H1 (cell line): ENCODE data around the gene CDH1. TPM values are rescaled to one million over a fixed set of nuclear protein-coding genes. Genes with fewer than 3 reads are reported as not detected.

Experiments
- CTCF ChIA-PET: fragments of 300-600 bp; sonication (Branson Sonifier 250); formaldehyde crosslinking; loops from one replicate; lab custom pipeline; 2021; ENCODE audit not compliant: partially characterized antibody; lab: Charles Lee
- POLR2A ChIA-PET: fragments of 300-600 bp; sonication (Branson Sonifier 250); formaldehyde crosslinking; loops from one replicate; lab custom pipeline; 2021; ENCODE audit warnings: inconsistent platforms; ENCODE audit not compliant: partially characterized antibody; lab: Charles Lee
- DNase-seq, 2 experiments: peaks; one replicate each; pipeline versions ENCODE4 v3.0.0 to v3.0.0-alpha.2; 2010 to 2022; ENCODE audit warnings: low spot score in 2 of 2, low read depth in 1 of 2, mixed read lengths in 1 of 2
- FAIRE-seq: peaks from 2 replicates; lab custom pipeline; 2011; peaks lifted over from hg19 to GRCh38; lab: Jason Lieb, UNC
- H2AFZ ChIP-seq: 2 replicates; pipeline ENCODE4 v1.8.1; 2012; ENCODE audit warnings: low read length, inconsistent platforms
- H2AK5ac ChIP-seq: 2 replicates; pipeline ENCODE4 v1.6.1; 2013; ENCODE audit warnings: low read depth, low read length
- H2BK120ac ChIP-seq: replicated peaks from 2 replicates; pipeline ENCODE3; 2013; ENCODE audit warnings: low read depth, low read length, inconsistent platforms
- H2BK12ac ChIP-seq: 2 replicates; pipeline ENCODE4 v1.6.1; 2013; ENCODE audit warnings: low read depth, low read length
- H2BK15ac ChIP-seq: 2 replicates; pipeline ENCODE4 v1.6.1; 2013; ENCODE audit warnings: low read length
- H2BK20ac ChIP-seq: 2 replicates; pipeline ENCODE4 v1.6.1; 2013; ENCODE audit warnings: low read length
- H2BK5ac ChIP-seq: 2 replicates; pipeline ENCODE4 v1.6.1; 2013; ENCODE audit warnings: low read depth, low read length
- H3K14ac ChIP-seq: 2 replicates; pipeline ENCODE4 v1.6.1; 2013; ENCODE audit warnings: inconsistent platforms; ENCODE audit not compliant: insufficient read length
- H3K18ac ChIP-seq: 2 replicates; pipeline ENCODE4 v1.6.1; 2013; ENCODE audit warnings: low read length; ENCODE audit errors: extremely low read depth
- H3K23ac ChIP-seq: 2 replicates; pipeline ENCODE4 v1.6.1; 2013; ENCODE audit warnings: inconsistent platforms; ENCODE audit not compliant: insufficient read length
- H3K23me2 ChIP-seq: 2 replicates; pipeline ENCODE4 v1.6.1; 2013; ENCODE audit warnings: low read depth, low read length
- H3K27ac ChIP-seq: 2 replicates; pipeline ENCODE4 v1.6.1; 2011; ENCODE audit warnings: low read depth, low read length, inconsistent platforms
- H3K27me3 ChIP-seq, 4 experiments: replicated peaks in 1 of 4; 1 replicate in 1 of 4; 2 replicates in 3 of 4; pipeline versions ENCODE4 v1.6.1 to v1.8.1; 2011 to 2013; ENCODE audit warnings: low read length in 3 of 4, mild to moderate bottlenecking in 3 of 4, inconsistent platforms in 2 of 4, mixed read lengths in 2 of 4, moderate library complexity in 1 of 4; ENCODE audit not compliant: control insufficient read depth in 3 of 4, insufficient read depth in 3 of 4; ENCODE audit errors: extremely low read depth in 1 of 4
- H3K36me3 ChIP-seq, 4 experiments: 2 replicates each; pipeline versions ENCODE4 v1.6.1 to v1.8.1; 2011 to 2013; ENCODE audit warnings: mild to moderate bottlenecking in 4 of 4, low read length in 3 of 4, moderate library complexity in 2 of 4, control low read depth in 1 of 4, inconsistent platforms in 1 of 4; ENCODE audit not compliant: insufficient read depth in 4 of 4, control insufficient read depth in 2 of 4
- H3K4ac ChIP-seq: replicated peaks from 2 replicates; pipeline ENCODE3; 2013; ENCODE audit warnings: low read length, low read depth, mixed read lengths, inconsistent platforms; ENCODE audit not compliant: insufficient read length
- H3K4me1 ChIP-seq, 4 experiments: replicated peaks in 1 of 4; 1 replicate in 1 of 4; 2 replicates in 3 of 4; pipeline versions ENCODE4 v1.6.1 to v1.8.1; 2011 to 2013; ENCODE audit warnings: low read length in 3 of 4, inconsistent platforms in 2 of 4, mixed read lengths in 1 of 4; ENCODE audit not compliant: insufficient read depth in 4 of 4, control insufficient read depth in 3 of 4
- H3K4me2 ChIP-seq, 2 experiments: 2 replicates each; pipeline versions ENCODE4 v1.6.1 to v1.8.1; 2011 to 2013; ENCODE audit warnings: low read depth in 2 of 2, low read length in 2 of 2, control low read depth in 1 of 2, inconsistent platforms in 1 of 2, mild to moderate bottlenecking in 1 of 2; ENCODE audit not compliant: insufficient read depth in 1 of 2
- H3K4me3 ChIP-seq, 4 experiments: fragments of 200-600, 300-600 bp in 1 of 4; sonication (generic), shearing (Covaris generic), sonication (Bioruptor Twin) in 1 of 4; 2 replicates each; pipeline versions ENCODE4 v1.5.1 to v1.8.1; 2011 to 2016; ENCODE audit warnings: low read length in 4 of 4, low read depth in 3 of 4, control low read depth in 2 of 4, inconsistent platforms in 2 of 4, mild to moderate bottlenecking in 2 of 4, mixed read lengths in 1 of 4, moderate library complexity in 1 of 4; ENCODE audit not compliant: insufficient read depth in 2 of 4; ENCODE audit errors: extremely low read depth in 1 of 4
- H3K56ac ChIP-seq: replicated peaks from 2 replicates; pipeline ENCODE3; 2013; ENCODE audit warnings: low read depth, mild to moderate bottlenecking, mixed read lengths, low read length, inconsistent platforms; ENCODE audit not compliant: insufficient read length
- H3K79me1 ChIP-seq: 2 replicates; pipeline ENCODE4 v1.6.1; 2013; ENCODE audit warnings: low read depth, low read length, control low read depth
- H3K79me2 ChIP-seq, 2 experiments: 2 replicates each; pipeline versions ENCODE4 v1.6.1 to v1.8.1; 2012 to 2013; ENCODE audit warnings: low read length in 2 of 2, mild to moderate bottlenecking in 2 of 2, inconsistent platforms in 1 of 2; ENCODE audit not compliant: insufficient read depth in 2 of 2, control insufficient read depth in 1 of 2
- H3K9ac ChIP-seq, 4 experiments: replicated peaks in 1 of 4; 1 replicate in 1 of 4; 2 replicates in 3 of 4; pipeline versions ENCODE4 v1.6.1 to v1.8.1; 2011 to 2013; ENCODE audit warnings: low read depth in 3 of 4, low read length in 3 of 4, control low read depth in 2 of 4, mild to moderate bottlenecking in 2 of 4, moderate library complexity in 2 of 4, inconsistent platforms in 1 of 4; ENCODE audit errors: extremely low read depth in 1 of 4
- H3K9me3 ChIP-seq, 2 experiments: 2 replicates each; pipeline versions ENCODE4 v1.6.1 to v1.8.1; 2012 to 2013; ENCODE audit warnings: mild to moderate bottlenecking in 2 of 2, moderate library complexity in 2 of 2, control low read depth in 1 of 2, inconsistent platforms in 1 of 2, low read depth in 1 of 2, low read length in 1 of 2, mixed read lengths in 1 of 2; ENCODE audit not compliant: insufficient read depth in 2 of 2
- H4K20me1 ChIP-seq, 2 experiments: replicated peaks in 1 of 2; 2 replicates each; pipeline versions ENCODE3 to v1.8.1; 2011 to 2013; ENCODE audit warnings: inconsistent platforms in 2 of 2, low read length in 2 of 2, mild to moderate bottlenecking in 1 of 2; ENCODE audit not compliant: insufficient read depth in 2 of 2, control insufficient read depth in 1 of 2
- H4K5ac ChIP-seq: 2 replicates; pipeline ENCODE4 v1.6.1; 2013; ENCODE audit warnings: low read length, low read depth, mixed read lengths, inconsistent platforms; ENCODE audit not compliant: insufficient read length
- H4K8ac ChIP-seq: 2 replicates; pipeline ENCODE4 v1.8.0; 2013; ENCODE audit warnings: mild to moderate bottlenecking, moderate library complexity, low read length, inconsistent platforms; ENCODE audit not compliant: insufficient read depth; ENCODE audit errors: extremely low read depth
- H4K91ac ChIP-seq: replicated peaks from 2 replicates; pipeline ENCODE3; 2013; ENCODE audit warnings: low read length, mixed read lengths, inconsistent platforms; ENCODE audit not compliant: insufficient read length
- ASH2L ChIP-seq: fragments of 200-600, 300-600 bp; sonication (generic); IDR thresholded peaks from one replicate; pipeline ENCODE4 v1.7.1; 2017; ENCODE audit warnings: low read length
- BRCA1 ChIP-seq: IDR thresholded peaks from 2 replicates; pipeline ENCODE4 v1.6.1; 2012; ENCODE audit warnings: low read depth, low read length, improper control_type of control experiment
- EP300 ChIP-seq, 2 experiments: IDR thresholded peaks; 1 replicate in 1 of 2; 2 replicates in 1 of 2; pipeline ENCODE4 v1.6.1; 2011 to 2012; ENCODE audit warnings: low read depth in 2 of 2, low read length in 2 of 2, mild to moderate bottlenecking in 2 of 2, borderline replicate concordance in 1 of 2, inconsistent platforms in 1 of 2, moderate library complexity in 1 of 2
- EZH2 ChIP-seq: fragments of 200-600 bp; sonication (generic); IDR thresholded peaks from 2 replicates; pipeline ENCODE4 v1.7.1; 2012; ENCODE audit warnings: low read depth, mild to moderate bottlenecking, moderate library complexity, low read length, inconsistent platforms; ENCODE audit not compliant: severe bottlenecking
- HDAC2 ChIP-seq, 2 experiments: fragments of 300-600 bp in 1 of 2; sonication (generic) in 1 of 2; IDR thresholded peaks; 2 replicates each; pipeline ENCODE4 v1.6.1; 2011 to 2012; ENCODE audit warnings: low read depth in 2 of 2, low read length in 2 of 2, mild to moderate bottlenecking in 2 of 2, moderate library complexity in 2 of 2, borderline replicate concordance in 1 of 2, inconsistent platforms in 1 of 2
- JUN ChIP-seq: IDR thresholded peaks from 2 replicates; pipeline ENCODE4 v1.6.1; 2011; ENCODE audit warnings: low read depth, mild to moderate bottlenecking, improper control_type of control experiment, low read length
- NANOG ChIP-seq: IDR thresholded peaks from 2 replicates; pipeline ENCODE4 v1.6.1; 2011; ENCODE audit warnings: low read length, low read depth, mild to moderate bottlenecking, inconsistent platforms; ENCODE audit not compliant: insufficient read depth, poor library complexity, severe bottlenecking
- POLR2A ChIP-seq, 2 experiments: IDR thresholded peaks; 1 replicate in 1 of 2; 2 replicates in 1 of 2; pipeline ENCODE4 v1.6.1; 2011; ENCODE audit warnings: low read depth in 2 of 2, low read length in 2 of 2, mild to moderate bottlenecking in 2 of 2; ENCODE audit errors: control extremely low read depth in 1 of 2
- SIX5 ChIP-seq: IDR thresholded peaks from 2 replicates; pipeline ENCODE4 v1.6.1; 2011; ENCODE audit warnings: mild to moderate bottlenecking, low read depth, low read length
- TAF1 ChIP-seq: IDR thresholded peaks from 2 replicates; pipeline ENCODE4 v1.6.1; 2011; ENCODE audit warnings: mild to moderate bottlenecking, low read depth, low read length
- YY1 ChIP-seq: IDR thresholded peaks from 2 replicates; pipeline ENCODE4 v1.6.1; 2011; ENCODE audit warnings: low read depth, mild to moderate bottlenecking, low read length
- WGBS, 2 experiments: shearing (Covaris generic) in 1 of 2; methylation state at CpG; one replicate each; pipeline versions ENCODE4 v1.1.6 to v1.1.7; 2013 to 2015; ENCODE audit warnings: low lambda C conversion rate in 2 of 2, mixed read lengths in 2 of 2, inconsistent platforms in 1 of 2, low coverage in 1 of 2, missing lambda C conversion rate in 1 of 2; ENCODE audit not compliant: insufficient replicate concordance in 2 of 2, insufficient coverage in 1 of 2, insufficient read length in 1 of 2; ENCODE audit errors: extremely low coverage in 1 of 2, missing lambda C conversion rate in 1 of 2; 5-methylcytosine and 5-hydroxymethylcytosine counted together
- polyA plus RNA-seq, 7 experiments: library from polyadenylated mRNA; depleted of rRNA in 3 of 7; stranded (reverse) in 5 of 7; unstranded in 2 of 7; fragments of >200 nt in 5 of 7; fragments of 200-250 nt in 2 of 7; gene quantifications; 1 replicate in 5 of 7; 2 replicates in 1 of 7; 4 replicates in 1 of 7; pipeline versions ENCODE4 v1.2.1 to v1.2.3, GENCODE V29; 2011 to 2013; ENCODE audit warnings: missing spikeins in 2 of 7, mixed read lengths in 2 of 7
- total RNA-seq: library from RNA; stranded (reverse); fragmentation: NEBNext Ultra II Directional; extraction: Animal tissue kit (Norgen Biotek cat#: 25700); gene quantifications from 2 replicates; pipeline ENCODE4 v1.2.1, GENCODE V29; 2021

CDH1 gene
- total and polyA plus RNA-seq, 2 of the 8 experiments (the other 6 are each of a cell fraction or from before 2014, with no cell fraction given), result 133 to 265 TPM

GRCh38 chr16:68739964-68740627 lies 3.0 kb downstream of the CDH1 start:
- Histone ChIP-seq H2BK5ac (no peak overlapping the region), H3K18ac (no peak overlapping the region), H3K23ac (no peak overlapping the region), H3K9me3 (no peaks in the 10 kb centered on the region), H2BK12ac (no peak overlapping the region), H2AK5ac (no peak overlapping the region), H3K4me3 (no peak overlapping the region), H4K20me1 (peaks cover 3 to 9% of the 10 kb centered on the region in 2 experiments), H3K14ac (no peak overlapping the region), H2BK20ac (no peak overlapping the region), H3K79me2 (peaks cover 0 to 67% of the 10 kb centered on the region in 2 experiments; a peak in 2 of 4 replicates), H3K79me1 (peaks cover 7% of the 10 kb centered on the region; the same call in 1 of the 2 replicates), H3K27ac (no peak overlapping the region), H3K4ac (no peak overlapping the region), H4K8ac (no peak overlapping the region), H3K23me2 (peaks cover 8% of the 10 kb centered on the region; the same call in 1 of the 2 replicates), H2BK15ac (no peak overlapping the region), H3K27me3 (no peaks in the 10 kb centered on the region), H3K4me1 (peaks cover 6 to 22% (median 15%) of the 10 kb centered on the region in 4 experiments), H2AFZ (no peak overlapping the region), H4K91ac (no peak overlapping the region), H4K5ac (no peak overlapping the region), H3K56ac (no peak overlapping the region), H3K4me2 (no peak overlapping the region), H3K9ac (no peak overlapping the region), H3K36me3 (peaks cover 0 to 21% (median 0%) of the 10 kb centered on the region in 4 experiments; a peak in 4 of 8 replicates), H2BK120ac (no peak overlapping the region)
- ChIA-PET CTCF (interaction anchor here (0.6 to 1.3 kb wide), 3 partner anchors 17 to 61 kb away, joined by 3 to 4 read pairs (median 4); no protein-coding TSS in a partner anchor), POLR2A (interaction anchor here (1.1 to 4.7 kb wide), 4 partner anchors 9 to 29 kb away, joined by 3 to 65 read pairs (median 17); no protein-coding TSS in a partner anchor)
- no peak for DNase-seq
- TF ChIP-seq YY1, result no peak
- TF ChIP-seq BRCA1, result no peak
- TF ChIP-seq EP300 (IDR thresholded peaks at IDR 0.05; ENCODE audit: borderline replicate concordance in 1 of 2, low read depth in 2 of 2, low read length in 2 of 2), result no peak
- no peak for TF ChIP-seq ASH2L
- no peak for TF ChIP-seq EZH2
- TF ChIP-seq JUN, result no peak
- no peak for TF ChIP-seq TAF1
- TF ChIP-seq SIX5, result no peak
- no peak for TF ChIP-seq POLR2A (IDR thresholded peaks at IDR 0.05; ENCODE audit: control extremely low read depth in 1 of 2, low read depth in 2 of 2, low read length in 2 of 2)
- TF ChIP-seq NANOG, result no peak
- TF ChIP-seq HDAC2 (IDR thresholded peaks at IDR 0.05; ENCODE audit: borderline replicate concordance in 1 of 2, low read depth in 2 of 2, low read length in 2 of 2), result no peak
- FAIRE-seq, result no peak
- 84% methylated on average over 7 of the region's 7 CpGs; no CpG with 5 or more reads in 1 of the 2 experiments for WGBS, 2 experiments
